ENCODE measurements around the gene PDE6C.

DNA sequence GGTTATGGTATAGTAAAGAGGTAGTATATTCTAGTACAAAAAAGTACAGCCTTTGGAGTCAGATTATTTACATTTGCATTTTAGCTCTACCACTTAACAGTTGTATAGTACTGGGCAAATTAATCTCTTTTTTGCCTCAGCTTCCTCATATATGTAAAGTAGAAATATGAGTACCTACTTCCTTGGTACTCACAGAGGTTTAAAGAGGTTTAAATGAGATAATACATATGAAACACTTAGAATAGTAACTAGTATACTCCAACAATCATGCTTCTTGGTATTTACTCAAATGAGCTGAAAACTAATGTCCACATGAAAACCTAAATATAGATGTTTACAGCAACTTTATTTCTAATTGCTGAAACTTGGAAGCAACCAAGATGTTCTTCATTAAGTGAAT lies 75.4 kb downstream of the PDE6C start:
- TF ChIP-seq EZH2 (IDR thresholded peaks at IDR 0.05), result no peak
- TF ChIP-seq POLR2AphosphoS5 (IDR thresholded peaks at IDR 0.05; ENCODE audit: borderline replicate concordance, low read depth, low read length), result no peak

Measured in SK-N-MC (cell line).